Common myeloid progenitor, CD34-positive (primary cell): ENCODE results near the gene TMEM232.

Experiments
- CTCF ChIA-PET: fragments of 350-600 bp; sonication (Branson Sonifier 250); formaldehyde crosslinking; loops from one replicate; lab custom pipeline; 2021; ENCODE audit warnings: antibody characterized with exemption; lab: Charles Lee
- POLR2A ChIA-PET: fragments of 350-600 bp; sonication (Branson Sonifier 250); formaldehyde crosslinking; loops from one replicate; lab custom pipeline; 2021; ENCODE audit warnings: antibody characterized with exemption; lab: Charles Lee
- DNase-seq, 3 donors: peaks; one replicate each; pipeline versions ENCODE4 v3.0.0 to v3.0.0-alpha.2; 2013
- H3K27ac ChIP-seq, 2 experiments: 1 replicate in 1 of 2; 2 replicates in 1 of 2; pipeline ENCODE4 v1.7.0; 2013; ENCODE audit warnings: inconsistent platforms in 2 of 2, low read length in 2 of 2, mild to moderate bottlenecking in 2 of 2, low read depth in 1 of 2, moderate library complexity in 1 of 2; ENCODE audit not compliant: severe bottlenecking in 2 of 2, insufficient read depth in 1 of 2, poor library complexity in 1 of 2
- H3K27me3 ChIP-seq, 5 experiments: replicated peaks in 2 of 5; 1 replicate in 3 of 5; 2 replicates in 2 of 5; pipeline versions ENCODE4 v1.6.1 to v1.7.0; 2013; ENCODE audit warnings: low read length in 4 of 5, mild to moderate bottlenecking in 2 of 5, moderate library complexity in 2 of 5, inconsistent platforms in 1 of 5; ENCODE audit not compliant: insufficient read depth in 5 of 5, control insufficient read depth in 4 of 5
- H3K36me3 ChIP-seq, 4 experiments: 1 replicate in 2 of 4; 2 replicates in 2 of 4; pipeline versions ENCODE4 v1.6.1 to v1.7.0; 2013; ENCODE audit warnings: low read length in 3 of 4, control low read depth in 1 of 4, mild to moderate bottlenecking in 1 of 4; ENCODE audit not compliant: control insufficient read depth in 4 of 4, insufficient read depth in 4 of 4
- H3K4me1 ChIP-seq, 4 experiments: 1 replicate in 3 of 4; 2 replicates in 1 of 4; pipeline versions ENCODE4 v1.6.1 to v1.7.1; 2013; ENCODE audit warnings: low read length in 3 of 4, mild to moderate bottlenecking in 3 of 4, control low read depth in 1 of 4, inconsistent platforms in 1 of 4, moderate library complexity in 1 of 4; ENCODE audit not compliant: control insufficient read depth in 4 of 4, insufficient read depth in 4 of 4; ENCODE audit errors: control extremely low read depth in 1 of 4
- H3K4me3 ChIP-seq, 7 experiments: 1 replicate in 4 of 7; 2 replicates in 3 of 7; pipeline versions ENCODE4 v1.5.1 to v1.7.0; 2013; ENCODE audit warnings: mild to moderate bottlenecking in 7 of 7, low read length in 6 of 7, moderate library complexity in 6 of 7, inconsistent platforms in 2 of 7, low read depth in 2 of 7, control low read depth in 1 of 7; ENCODE audit not compliant: insufficient read depth in 4 of 7, control insufficient read depth in 1 of 7; ENCODE audit errors: extremely low read depth in 1 of 7
- H3K9me3 ChIP-seq, 5 experiments: 1 replicate in 4 of 5; 2 replicates in 1 of 5; pipeline versions ENCODE4 v1.6.1 to v1.7.1; 2013; ENCODE audit warnings: low read length in 4 of 5, mild to moderate bottlenecking in 2 of 5, inconsistent platforms in 1 of 5, low read depth in 1 of 5, moderate library complexity in 1 of 5; ENCODE audit not compliant: control insufficient read depth in 4 of 5, insufficient read depth in 2 of 5; ENCODE audit errors: control extremely low read depth in 1 of 5
- WGBS: methylation state at CpG from one replicate; pipeline ENCODE4 v1.1.5; 2013; ENCODE audit not compliant: insufficient coverage; 5-methylcytosine and 5-hydroxymethylcytosine counted together

Gene TMEM232

GRCh38 chr5:110658006-110658405 lies 68.5 kb downstream of the TMEM232 start:
- CTCF ChIA-PET = no interaction called here
- 100% methylated on average over 1 of the region's 5 CpGs for WGBS
- DNase-seq = no peak

GRCh38 chr5:110653231-110653970 lies 73.1 kb downstream of the TMEM232 start:
- Histone ChIP-seq H3K36me3 (no peaks in the 10 kb centered on the region), H3K9me3 (no peaks in the 10 kb centered on the region), H3K4me3 (no peak overlapping the region), H3K4me1 (no peaks in the 10 kb centered on the region), H3K27me3 (no peaks in the 10 kb centered on the region), H3K27ac (no peak overlapping the region)
- DNase-seq = no peak
- ChIA-PET POLR2A (no interaction called here), CTCF (interaction anchor here (1.1 kb wide), 1 partner anchor 15 kb away, joined by 3 read pairs; no protein-coding TSS in a partner anchor)
- WGBS = 100% methylated on average over 3 of the region's 3 CpGs

More at GRCh38 chr5:110658006-110658405, 68.5 kb downstream of the TMEM232 start:
- no peaks in the 10 kb centered on the region for H3K4me1 ChIP-seq
- no peaks in the 10 kb centered on the region for H3K9me3 ChIP-seq
- H3K27ac ChIP-seq = no peak overlapping the region
- POLR2A ChIA-PET = no interaction called here
- H3K36me3 ChIP-seq = no peaks in the 10 kb centered on the region
- no peaks in the 10 kb centered on the region for H3K27me3 ChIP-seq
- no peak overlapping the region for H3K4me3 ChIP-seq

- no peak for DNase-seq
- Histone ChIP-seq H3K9me3 (no peaks in the 10 kb centered on the region), H3K4me1 (no peaks in the 10 kb centered on the region), H3K36me3 (no peaks in the 10 kb centered on the region), H3K4me3 (no peak overlapping the region), H3K27ac (no peak overlapping the region), H3K27me3 (no peaks in the 10 kb centered on the region)
- WGBS = no CpG with 5 or more reads among the region's 3 CpGs
- CTCF ChIA-PET = no interaction called here
- POLR2A ChIA-PET = no interaction called here
These were observed 75.0 kb downstream of the TMEM232 start for GRCh38 chr5:110651507-110651906.

- Histone ChIP-seq H3K4me3 (no peak overlapping the region), H3K4me1 (no peaks in the 10 kb centered on the region), H3K9me3 (peaks cover 0 to 2% (median 0%) of the 10 kb centered on the region in 5 experiments), H3K36me3 (no peaks in the 10 kb centered on the region), H3K27me3 (no peaks in the 10 kb centered on the region), H3K27ac (no peak overlapping the region)
- whole genome bisulfite sequencing = no CpG with 5 or more reads among the region's 1 CpG
- ChIA-PET CTCF (no interaction called here), POLR2A (no interaction called here)
- DNase-seq = no peak
These were observed 82.1 kb downstream of the TMEM232 start for GRCh38 chr5:110644357-110644756.

- DNase-seq = no peak
- ChIA-PET POLR2A (no interaction called here), CTCF (interaction anchor here (0.9 to 1.7 kb wide), 2 partner anchors 13 kb away, joined by 4 to 5 read pairs; no protein-coding TSS in a partner anchor)
- no peaks in the 10 kb centered on the region for H3K27me3 ChIP-seq
- H3K27ac ChIP-seq = no peak overlapping the region
- no peaks in the 10 kb centered on the region for H3K4me1 ChIP-seq
- 100% methylated on average over 3 of the region's 3 CpGs for WGBS
- H3K36me3 ChIP-seq = no peaks in the 10 kb centered on the region
- no peaks in the 10 kb centered on the region for H3K9me3 ChIP-seq
- H3K4me3 ChIP-seq = no peak overlapping the region
These were observed 87.2 kb downstream of the TMEM232 start for GRCh38 chr5:110638970-110639902.

- ChIA-PET CTCF (no interaction called here), POLR2A (no interaction called here)
- Histone ChIP-seq H3K9me3 (no peaks in the 10 kb centered on the region), H3K4me1 (no peaks in the 10 kb centered on the region), H3K36me3 (no peaks in the 10 kb centered on the region), H3K27ac (no peak overlapping the region), H3K4me3 (no peak overlapping the region), H3K27me3 (no peaks in the 10 kb centered on the region)
- DNase-seq = no peak
These were observed 92.0 kb downstream of the TMEM232 start for GRCh38 chr5:110634475-110634874.

GRCh38 chr5:110631236-110631635 lies 95.2 kb downstream of the TMEM232 start:
- WGBS = no CpG with 5 or more reads among the region's 1 CpG
- no peak for DNase-seq
- H3K36me3 ChIP-seq = no peaks in the 10 kb centered on the region
- ChIA-PET POLR2A (no interaction called here), CTCF (interaction anchor here (0.7 kb wide), 1 partner anchor 1149 kb away, joined by 3 read pairs; no protein-coding TSS in a partner anchor)
- no peaks in the 10 kb centered on the region for H3K9me3 ChIP-seq
- no peaks in the 10 kb centered on the region for H3K27me3 ChIP-seq
- H3K4me1 ChIP-seq = no peaks in the 10 kb centered on the region
- no peak overlapping the region for H3K27ac ChIP-seq
- no peak overlapping the region for H3K4me3 ChIP-seq
